HG03280 (cell line): ENCODE results near the gene LPAR3.
"Not testable (repeated sequence)": the region's sequence is repeated elsewhere in the genome, so short reads cannot be mapped to it uniquely, and the experiment has no call there.

Source experiments
- ATAC-seq: cut with Tn5 transposase; IDR thresholded peaks from one replicate; pipeline ENCODE4 v1.9.1; 2021; ENCODE audit warnings: mild to moderate bottlenecking, moderate library complexity; ENCODE audit not compliant: unreplicated experiment

Gene LPAR3

DNA sequence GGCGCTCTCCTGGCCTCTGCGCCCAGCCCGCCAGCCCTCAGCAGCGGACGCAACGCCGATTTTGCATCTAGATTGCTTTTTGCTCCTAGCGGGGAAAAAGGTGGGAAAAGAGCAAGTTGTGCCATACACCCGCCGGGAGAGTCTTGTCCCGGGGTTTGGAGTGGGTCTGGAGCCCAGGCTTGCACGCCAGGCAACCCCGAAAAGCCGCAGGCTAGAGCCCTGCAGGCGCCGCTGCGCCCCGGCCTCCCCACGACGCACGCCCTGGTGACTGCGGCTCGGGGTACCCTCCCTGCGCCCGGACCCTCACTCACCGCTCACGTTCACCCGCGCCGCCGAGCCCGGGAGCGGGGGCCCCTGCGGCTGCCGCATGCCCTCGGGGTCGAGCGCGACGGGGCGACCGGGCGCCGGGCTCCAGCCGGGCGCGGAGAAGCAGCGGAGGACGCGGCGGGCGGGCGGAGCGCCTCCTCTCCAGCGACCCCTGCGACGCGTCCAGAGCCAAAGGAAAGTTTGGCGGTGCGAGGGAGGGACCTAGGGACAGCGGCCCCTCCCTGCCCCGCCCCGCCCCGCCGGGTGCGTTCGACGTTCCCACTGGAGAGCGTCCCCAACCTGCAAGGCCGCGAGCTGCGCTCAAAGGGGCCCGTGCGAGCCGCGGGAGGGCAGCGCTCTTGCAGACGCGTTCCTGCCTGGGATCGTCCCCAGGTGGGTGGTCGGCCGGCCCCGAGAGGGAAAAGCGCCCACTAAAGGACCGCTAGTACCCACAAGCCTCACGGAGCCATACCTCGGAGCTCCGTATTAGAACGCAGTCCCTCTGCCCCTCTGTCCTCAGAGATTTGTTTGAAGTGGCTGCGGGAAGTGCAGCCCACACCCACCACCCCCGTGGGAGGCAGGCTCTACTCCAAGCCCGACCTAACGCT, at the start of gene LPAR3:
Gene LPAR3 (minus strand): TSS at position 502 of the 914 bp plus-strand sequence. CDS start 27,086 bp downstream, outside the sequence.
- no peak for ATAC-seq

DNA sequence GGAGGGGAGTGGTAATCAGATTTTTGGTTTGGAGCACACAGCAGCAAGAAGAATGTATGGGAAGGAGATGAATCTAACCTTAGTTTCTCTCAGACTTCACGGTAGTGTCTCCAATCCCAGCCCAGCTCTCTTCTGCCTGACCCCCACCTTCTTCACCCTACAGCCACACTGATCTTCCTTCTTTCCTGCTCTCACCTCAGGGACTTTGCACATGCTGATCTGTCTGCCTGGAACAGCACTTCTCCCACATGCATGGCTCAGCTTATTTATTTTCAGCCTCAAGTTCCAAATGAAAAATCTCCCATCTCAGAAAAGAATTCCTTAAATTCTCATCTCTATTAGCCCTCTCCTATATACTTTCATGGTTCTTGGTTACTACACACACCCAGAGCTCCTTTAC, 48.8 kb upstream of the LPAR3 start:
- ATAC-seq, result no peak

GRCh38 chr1:84940481-84940880, 47.5 kb upstream of the LPAR3 start:
- ATAC-seq, result no peak

GRCh38 chr1:84939761-84940160, 46.8 kb upstream of the LPAR3 start:
- ATAC-seq, result no peak

DNA sequence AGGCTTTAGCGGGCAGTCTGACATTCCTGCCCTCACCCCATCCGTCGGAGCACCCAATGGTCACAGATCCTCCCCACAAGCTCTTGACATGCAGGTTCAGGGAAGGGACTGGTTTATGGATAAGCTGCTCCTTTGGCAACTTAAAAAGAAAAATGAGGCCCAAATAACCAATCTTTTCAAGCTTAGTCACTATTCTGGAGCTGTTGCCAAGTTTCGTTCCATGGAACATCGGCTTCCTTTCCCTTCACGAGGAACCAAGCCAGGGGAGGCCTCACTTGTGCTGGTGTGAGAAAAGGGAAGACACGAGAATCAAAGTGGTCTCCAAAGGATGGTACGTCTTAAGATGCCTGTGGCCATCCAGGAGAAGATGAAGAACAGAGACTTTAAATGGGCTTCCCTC, 46.1 kb upstream of the LPAR3 start:
- no peak for ATAC-seq

DNA sequence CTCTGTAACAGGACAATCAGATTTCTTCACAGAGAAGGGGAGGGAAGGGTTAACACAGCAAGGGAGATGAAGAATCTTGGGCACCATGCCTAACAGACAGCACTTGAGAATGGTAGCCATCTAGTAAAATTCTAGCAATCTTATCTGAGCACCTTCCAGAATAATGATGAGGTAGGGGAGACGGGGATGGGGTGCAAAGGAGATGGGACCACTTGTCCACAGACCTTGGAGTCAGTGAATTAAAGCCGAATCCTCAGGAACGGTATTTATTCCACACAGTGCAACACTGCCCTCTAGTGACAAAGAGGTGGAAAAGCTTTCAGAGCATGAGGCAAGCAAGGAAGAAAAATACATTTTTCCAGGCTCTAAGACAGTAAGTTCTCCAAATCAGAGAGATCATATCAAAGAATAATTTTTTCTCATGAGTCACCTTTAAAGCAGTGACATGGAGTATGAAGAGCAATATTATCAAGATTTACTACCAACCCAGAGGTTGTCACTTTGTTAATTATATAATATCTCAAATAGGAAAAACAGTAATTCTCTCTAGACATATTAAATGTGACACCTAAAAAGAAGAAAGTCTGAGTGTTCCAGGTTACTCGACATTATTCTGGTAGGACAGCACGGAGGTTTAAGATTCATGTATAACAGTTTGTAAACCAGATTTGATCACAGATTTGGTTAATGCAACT, 43.3 kb upstream of the LPAR3 start:
- peak; percentile 57 for ATAC-seq

GRCh38 chr1:84933011-84933611, 40.1 kb upstream of the LPAR3 start:
- no peak for ATAC-seq

DNA sequence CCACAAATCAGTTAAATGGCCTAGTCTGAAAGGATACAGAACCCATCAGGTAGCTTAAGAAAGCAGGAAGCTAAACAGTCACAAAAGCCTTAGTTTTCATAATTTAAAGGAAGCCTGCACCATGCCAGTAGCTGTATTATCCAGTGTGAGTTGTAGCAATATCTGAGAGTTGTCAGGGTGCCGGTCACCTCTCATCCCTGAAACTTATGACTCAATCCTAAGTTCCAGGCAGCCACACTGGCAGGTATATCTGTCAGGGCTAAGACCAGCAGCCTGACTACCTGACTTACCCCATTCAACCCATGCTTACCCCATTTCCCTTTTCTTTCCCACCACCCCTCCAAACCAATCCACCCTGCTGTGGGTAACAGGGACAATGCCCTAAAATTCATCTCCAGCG, 37.8 kb upstream of the LPAR3 start:
- no peak for ATAC-seq

DNA sequence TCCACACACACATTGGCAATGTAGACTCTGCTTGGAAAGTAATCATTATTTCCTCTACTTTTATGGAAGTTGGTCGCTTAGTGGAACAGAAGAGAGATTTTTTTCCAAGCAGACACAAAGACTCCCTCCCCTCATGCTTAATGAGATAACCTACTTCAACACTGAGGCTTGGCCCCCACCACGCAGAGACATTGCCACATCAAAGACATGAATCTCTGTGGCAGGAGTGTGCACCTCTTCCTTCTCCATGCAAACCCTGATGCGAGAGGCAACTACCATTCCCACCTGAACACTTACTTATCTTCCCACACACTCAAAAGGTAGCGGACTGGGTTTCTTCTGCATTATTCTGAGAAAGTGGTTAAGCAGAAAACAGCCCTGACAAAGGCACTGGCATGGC, 37.3 kb upstream of the LPAR3 start:
- ATAC-seq, result no peak

- ATAC-seq, result no peak
Observed at GRCh38 chr1:84929581-84929980, 36.6 kb upstream of the LPAR3 start.

- no peak for ATAC-seq
Observed at GRCh38 chr1:84928979-84929378, 36.0 kb upstream of the LPAR3 start.

DNA sequence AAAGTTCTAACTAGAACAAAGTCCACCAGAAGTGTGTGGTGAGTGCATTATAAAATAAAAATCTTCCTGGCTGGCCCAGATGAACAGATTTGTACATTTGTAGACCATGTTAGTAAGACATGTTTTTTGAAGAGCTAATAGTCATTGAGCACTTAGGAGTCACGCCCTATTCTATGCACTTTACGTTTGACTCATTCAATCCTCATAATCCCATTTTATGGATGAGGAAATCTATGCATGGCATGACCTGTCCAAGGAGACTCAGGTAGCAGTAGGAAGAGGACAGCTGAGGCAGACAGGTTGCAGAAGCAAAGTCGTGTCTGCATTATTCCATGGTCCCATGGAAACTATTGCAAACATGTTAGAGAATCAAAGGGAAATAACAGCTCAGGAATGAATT, 30.3 kb upstream of the LPAR3 start:
- ATAC-seq, result no peak

DNA sequence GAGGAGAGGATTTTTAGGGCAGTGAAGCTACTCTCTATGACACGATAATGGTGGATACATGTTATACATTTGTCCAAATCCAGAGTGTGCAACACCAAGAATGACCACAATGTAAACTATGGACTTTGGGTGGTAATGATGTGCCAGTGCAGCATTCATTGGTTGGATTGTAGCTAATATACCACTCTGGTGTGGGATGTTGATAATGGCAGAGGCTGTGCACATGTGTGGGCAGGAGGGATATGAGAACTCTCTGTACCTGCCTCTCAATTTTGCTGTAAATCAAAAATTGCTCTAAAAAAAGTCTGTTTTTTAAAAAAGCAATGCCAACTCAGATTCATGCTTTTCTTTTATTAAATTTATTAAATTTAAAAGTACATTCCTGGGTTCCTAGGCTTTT, 27.2 kb upstream of the LPAR3 start:
- no peak for ATAC-seq

GRCh38 chr1:84919461-84919970, 26.5 kb upstream of the LPAR3 start:
- ATAC-seq, result no peak

DNA sequence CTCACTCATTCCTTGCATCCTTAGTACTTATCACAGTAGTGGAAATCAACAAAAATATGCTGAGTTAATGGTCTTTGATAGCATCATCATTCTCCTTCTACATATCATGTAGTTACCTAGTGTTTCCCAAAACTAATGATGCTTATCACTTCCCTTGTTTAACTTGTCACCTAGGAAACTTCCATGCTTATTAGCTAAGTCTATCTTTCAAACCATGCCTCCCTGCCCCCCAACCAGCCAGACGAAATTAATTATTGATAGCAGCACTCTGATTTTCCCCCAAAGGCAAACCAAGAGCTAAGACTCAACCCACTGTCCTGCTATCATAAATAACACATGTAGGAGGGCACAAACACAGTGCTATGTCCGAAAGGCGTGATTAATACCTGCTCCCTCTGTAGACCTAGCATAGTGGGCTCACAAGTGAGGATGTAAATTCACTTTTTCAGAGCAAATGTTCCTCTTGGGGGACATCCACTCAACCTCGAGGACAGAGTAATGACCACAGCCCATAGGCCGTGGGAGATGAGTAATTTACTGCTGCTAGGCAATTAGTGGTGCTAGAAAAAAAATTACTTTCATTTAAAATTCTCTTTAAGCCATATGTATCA, 25.8 kb upstream of the LPAR3 start:
- ATAC-seq, result no peak

DNA sequence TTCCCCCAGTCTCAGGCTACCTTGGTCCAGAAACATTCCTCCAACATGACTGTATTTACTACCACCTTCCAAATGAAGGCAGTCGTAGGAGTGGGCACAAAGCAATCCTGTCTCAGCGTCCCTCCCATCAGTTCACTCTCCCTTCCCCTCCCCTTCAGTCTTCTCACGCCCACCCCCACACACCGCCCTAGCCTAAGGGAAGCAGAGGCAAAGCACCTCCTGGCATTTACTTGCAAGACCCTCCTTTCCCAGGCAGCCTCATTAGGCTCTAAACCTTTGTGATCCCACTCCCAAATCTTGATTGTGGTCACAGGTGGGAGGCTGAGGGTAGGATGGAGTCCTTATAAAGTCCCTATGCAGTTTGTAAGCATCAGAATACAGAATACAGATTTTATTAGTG, 23.9 kb upstream of the LPAR3 start:
- no peak for ATAC-seq

- ATAC-seq, result no peak
Observed at GRCh38 chr1:84913555-84913892, 20.5 kb upstream of the LPAR3 start.

GRCh38 chr1:84912726-84913554, 19.9 kb upstream of the LPAR3 start:
- ATAC-seq, result no peak

DNA sequence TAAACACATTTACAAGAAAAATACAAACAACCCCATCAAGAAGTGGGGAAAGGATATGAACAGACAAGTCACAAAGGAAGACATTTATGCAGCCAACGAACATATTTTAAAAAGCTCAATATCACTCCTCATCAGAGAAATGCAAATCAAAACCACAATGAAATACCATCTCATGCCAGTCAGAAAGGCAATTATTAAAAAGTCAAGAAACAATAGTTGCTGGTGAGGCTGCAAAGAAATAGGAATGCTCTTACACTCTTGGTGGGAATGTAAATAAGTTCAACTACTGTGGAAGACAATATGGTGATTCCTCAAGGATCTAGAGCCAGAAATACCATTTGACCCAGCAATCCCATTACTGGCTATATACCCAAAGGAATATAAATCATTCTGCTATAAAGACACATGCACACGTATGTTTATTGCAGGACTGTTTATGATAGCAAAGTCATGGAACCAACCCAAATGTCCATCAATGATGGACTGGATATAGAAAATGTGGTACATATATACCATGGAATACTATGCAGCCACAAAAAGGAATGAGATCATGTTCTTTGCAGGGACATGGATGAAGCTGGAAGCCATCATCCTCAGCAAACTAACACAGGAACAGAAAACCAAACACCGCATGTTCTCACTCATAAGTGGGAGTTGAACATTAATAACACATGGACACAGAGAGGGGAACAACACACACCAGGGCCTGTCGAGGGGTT, 15.9 kb upstream of the LPAR3 start:
- ATAC-seq, result not testable (repeated sequence)
